Measurements from ENCODE around the gene DHRS2. TPM values are rescaled to one million over a fixed set of nuclear protein-coding genes. Genes with fewer than 3 reads are reported as not detected.
"Not testable (repeated sequence)": the region's sequence is repeated elsewhere in the genome, so short reads cannot be mapped to it uniquely, and the experiment has no call there.

The DHRS2 gene
- total RNA-seq, 4 donors from 2014 or later: 0.28 to 0.37 TPM; not detected in 2

GRCh38 chr14:23609001-23609400 is 27.2 kb upstream of the DHRS2 start:
- Histone ChIP-seq H3K4me3 (no peak overlapping the region), H3K4me1 (no peaks in the 10 kb centered on the region), H3K36me3 (no peaks in the 10 kb centered on the region), H3K27ac (no peak overlapping the region), H3K9me3 (no peaks in the 10 kb centered on the region), H3K27me3 (no peaks in the 10 kb centered on the region)
- intact Hi-C loops (cut with DNase I; ENCODE audit: low total_unique reads): no loop called here
- TF ChIP-seq POLR2A (IDR thresholded peaks at IDR 0.05): no peak
- TF ChIP-seq, protein P1, sequence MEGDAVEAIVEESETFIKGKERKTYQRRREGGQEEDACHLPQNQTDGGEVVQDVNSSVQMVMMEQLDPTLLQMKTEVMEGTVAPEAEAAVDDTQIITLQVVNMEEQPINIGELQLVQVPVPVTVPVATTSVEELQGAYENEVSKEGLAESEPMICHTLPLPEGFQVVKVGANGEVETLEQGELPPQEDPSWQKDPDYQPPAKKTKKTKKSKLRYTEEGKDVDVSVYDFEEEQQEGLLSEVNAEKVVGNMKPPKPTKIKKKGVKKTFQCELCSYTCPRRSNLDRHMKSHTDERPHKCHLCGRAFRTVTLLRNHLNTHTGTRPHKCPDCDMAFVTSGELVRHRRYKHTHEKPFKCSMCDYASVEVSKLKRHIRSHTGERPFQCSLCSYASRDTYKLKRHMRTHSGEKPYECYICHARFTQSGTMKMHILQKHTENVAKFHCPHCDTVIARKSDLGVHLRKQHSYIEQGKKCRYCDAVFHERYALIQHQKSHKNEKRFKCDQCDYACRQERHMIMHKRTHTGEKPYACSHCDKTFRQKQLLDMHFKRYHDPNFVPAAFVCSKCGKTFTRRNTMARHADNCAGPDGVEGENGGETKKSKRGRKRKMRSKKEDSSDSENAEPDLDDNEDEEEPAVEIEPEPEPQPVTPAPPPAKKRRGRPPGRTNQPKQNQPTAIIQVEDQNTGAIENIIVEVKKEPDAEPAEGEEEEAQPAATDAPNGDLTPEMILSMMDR (IDR thresholded peaks at IDR 0.05): no peak
- no peak for DNase-seq

GRCh38 chr14:23609411-23610089 is 26.6 kb upstream of the DHRS2 start:
- H3K9me3 ChIP-seq: not testable (repeated sequence)

DNA sequence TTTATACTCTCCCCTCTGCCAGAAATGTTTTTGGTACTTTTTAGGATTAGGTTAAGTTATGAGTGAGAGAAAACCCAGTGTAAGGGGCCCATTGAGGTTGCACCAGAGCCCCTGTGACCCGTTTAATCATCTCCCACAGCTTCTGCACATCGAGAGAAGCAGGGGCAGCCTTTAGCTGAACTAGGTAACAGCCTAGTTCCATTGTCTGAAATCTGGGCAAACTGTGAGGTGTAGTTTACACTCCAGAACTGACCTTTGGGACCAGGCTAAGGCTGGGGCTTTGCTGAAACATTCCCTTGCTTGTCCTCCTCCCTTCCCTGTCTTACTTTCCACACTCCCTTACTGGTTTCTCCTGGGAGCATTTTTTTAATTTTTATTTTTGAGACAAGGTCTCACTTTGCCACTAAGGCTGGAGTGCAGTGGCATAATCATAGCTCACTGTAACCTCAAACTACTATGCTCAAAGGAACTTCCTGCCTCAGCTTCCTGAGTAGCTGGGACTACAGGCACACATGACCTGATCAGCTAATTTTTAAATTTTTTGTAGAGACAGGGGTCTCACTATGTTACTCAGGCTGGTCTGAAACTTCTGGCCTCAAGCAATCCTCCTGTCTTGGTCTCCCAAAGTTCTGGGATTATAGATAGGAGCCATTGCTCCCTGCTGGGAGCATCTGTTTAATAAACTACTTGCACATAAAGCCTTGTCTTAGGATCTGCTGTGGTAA is 25.9 kb upstream of the DHRS2 start:
- no peaks in the 10 kb centered on the region for H3K27me3 ChIP-seq
- TF ChIP-seq, protein P1 (IDR thresholded peaks at IDR 0.05): no peak
- TF ChIP-seq POLR2A (IDR thresholded peaks at IDR 0.05): no peak

More at GRCh38 chr14:23609411-23610089, 26.6 kb upstream of the DHRS2 start:
- H3K4me3 ChIP-seq; H3K4me1 ChIP-seq; H3K36me3 ChIP-seq; H3K27ac ChIP-seq; DNase-seq; H3K27me3 ChIP-seq; intact Hi-C loops (cut with DNase I; ENCODE audit: low total_unique reads): not testable (repeated sequence)

DNA sequence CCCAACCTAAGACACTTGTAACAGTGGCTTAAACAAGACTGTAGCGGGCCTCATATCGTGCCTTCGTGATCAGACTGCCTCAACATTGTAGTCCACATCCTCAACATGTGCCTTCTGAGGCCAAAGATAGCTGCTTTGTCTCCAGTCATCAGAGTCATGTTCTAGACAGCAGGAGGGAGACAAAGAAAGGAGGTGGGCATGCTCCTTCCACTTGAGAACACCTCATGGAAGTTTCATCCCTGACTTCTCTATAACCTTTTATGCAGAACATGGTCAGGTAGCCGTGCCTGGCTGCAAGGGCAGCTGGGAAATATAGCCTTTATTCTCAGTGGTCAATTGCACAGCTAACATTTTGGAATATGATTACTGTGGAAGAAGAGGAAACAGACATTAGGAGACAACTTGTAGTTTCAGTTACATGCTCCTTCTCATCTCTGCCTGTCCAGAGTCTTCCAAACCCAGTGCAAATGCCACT is 25.3 kb upstream of the DHRS2 start:
- TF ChIP-seq POLR2A (IDR thresholded peaks at IDR 0.05): no peak
- TF ChIP-seq, protein P1 (IDR thresholded peaks at IDR 0.05): no peak
- H3K4me1 ChIP-seq: no peaks in the 10 kb centered on the region
- H3K36me3 ChIP-seq: no peaks in the 10 kb centered on the region
- intact Hi-C loops (cut with DNase I; ENCODE audit: low total_unique reads): no loop called here
- no peaks in the 10 kb centered on the region for H3K27me3 ChIP-seq
- H3K9me3 ChIP-seq: no peaks in the 10 kb centered on the region
- no peak overlapping the region for H3K4me3 ChIP-seq
- H3K27ac ChIP-seq: no peak overlapping the region
- no peak for DNase-seq

More for the DNA sequence above, 25.9 kb upstream of the DHRS2 start:
- Histone ChIP-seq H3K36me3 (no peaks in the 10 kb centered on the region), H3K9me3 (no peaks in the 10 kb centered on the region), H3K27ac (no peak overlapping the region), H3K4me3 (no peak overlapping the region), H3K4me1 (no peaks in the 10 kb centered on the region)
- intact Hi-C loops (cut with DNase I; ENCODE audit: low total_unique reads): no loop called here
- no peak for DNase-seq

DNA sequence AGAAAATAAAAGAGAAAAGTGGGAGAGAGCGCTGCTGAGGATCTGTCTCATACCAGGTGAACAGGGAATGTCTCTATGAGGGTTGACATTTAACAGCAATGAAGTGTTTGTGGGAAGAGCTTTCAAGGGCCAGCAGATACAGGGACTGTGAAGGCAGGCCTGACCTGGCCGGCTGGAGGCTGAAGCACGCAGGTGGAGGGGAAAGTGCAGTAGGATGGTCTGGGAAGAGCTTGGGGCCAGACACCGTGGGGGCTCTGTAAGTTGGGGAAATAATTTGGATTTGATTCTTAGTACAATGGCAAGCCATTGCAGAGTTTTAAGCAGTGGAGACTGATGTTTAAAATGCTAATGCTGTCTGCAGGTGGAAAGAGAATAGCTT is 23.8 kb upstream of the DHRS2 start:
- Histone ChIP-seq H3K4me3 (no peak overlapping the region), H3K27me3 (no peaks in the 10 kb centered on the region), H3K4me1 (no peaks in the 10 kb centered on the region), H3K36me3 (no peaks in the 10 kb centered on the region), H3K27ac (no peak overlapping the region), H3K9me3 (no peaks in the 10 kb centered on the region)
- TF ChIP-seq, protein P1 (IDR thresholded peaks at IDR 0.05): no peak
- no peak for TF ChIP-seq POLR2A (IDR thresholded peaks at IDR 0.05)
- intact Hi-C loops (cut with DNase I; ENCODE audit: low total_unique reads): no loop called here
- no peak for DNase-seq
